Hippocampal formation (tissue), 2 donors: ENCODE results near the gene E2F1.
"Not testable (repeated sequence)": the region's sequence is repeated elsewhere in the genome, so short reads cannot be mapped to it uniquely, and the experiment has no call there.

Experiments used
- DNase-seq, 2 donors: peaks; one replicate each; lab custom pipeline; 2025; lab: John Stamatoyannopoulos, UW

The E2F1 gene

GRCh38 chr20:33657704-33658095 lies 28.5 kb downstream of the E2F1 start:
- no peak for DNase-seq

GRCh38 chr20:33656783-33657703 lies 29.1 kb downstream of the E2F1 start:
- no peak for DNase-seq

GRCh38 chr20:33656010-33656782 lies 30.0 kb downstream of the E2F1 start:
- DNase-seq, result no peak

GRCh38 chr20:33655164-33655563 lies 31.0 kb downstream of the E2F1 start:
- DNase-seq, result no peak

GRCh38 chr20:33654680-33655161 lies 31.5 kb downstream of the E2F1 start:
- DNase-seq, result no peak

GRCh38 chr20:33653900-33654596 lies 32.1 kb downstream of the E2F1 start:
- DNase-seq, result no peak

- peak; percentile 53 to 70 for DNase-seq
Observed at GRCh38 chr20:33653218-33653899, 32.8 kb downstream of the E2F1 start.

GRCh38 chr20:33651562-33652048 lies 34.6 kb downstream of the E2F1 start:
- no peak for DNase-seq

GRCh38 chr20:33650753-33651561 lies 35.2 kb downstream of the E2F1 start:
- DNase-seq, result no peak

GRCh38 chr20:33650111-33650752 lies 36.0 kb downstream of the E2F1 start:
- no peak for DNase-seq

GRCh38 chr20:33649201-33649681 lies 36.9 kb downstream of the E2F1 start:
- peak; percentile 12 to 30 for DNase-seq

- DNase-seq, result no peak
Observed at GRCh38 chr20:33648396-33649004, 37.7 kb downstream of the E2F1 start.

GRCh38 chr20:33647603-33648395 lies 38.4 kb downstream of the E2F1 start:
- no peak for DNase-seq

- DNase-seq, result not testable (repeated sequence)
Observed at GRCh38 chr20:33646959-33647602, 39.1 kb downstream of the E2F1 start.

- no peak for DNase-seq
Observed at GRCh38 chr20:33646191-33646590, 40.0 kb downstream of the E2F1 start.

- no peak for DNase-seq
Observed at GRCh38 chr20:33645396-33645795, 40.8 kb downstream of the E2F1 start.

- DNase-seq, result no peak
Observed at GRCh38 chr20:33645072-33645358, 41.2 kb downstream of the E2F1 start.
